Stimulated activated CD4-positive, alpha-beta T cell treated with anti-CD3 and anti-CD28 coated beads, Interleukin-1b, Interleukin-23, amount 100 ng/mL, for 24 hours (primary cell): ENCODE data around the gene REXO1.

ENCODE experiments used
- DNase-seq, 4 experiments: peaks; one replicate each; pipeline ENCODE4 v3.0.0-alpha.2; 2020; ENCODE audit warnings: low read depth in 4 of 4, low spot score in 1 of 4

Gene REXO1

GRCh38 chr19:1862424-1863327 lies 14.4 kb upstream of the REXO1 start:
- no peak for DNase-seq

GRCh38 chr19:1862068-1862423 lies 13.8 kb upstream of the REXO1 start:
- no peak for DNase-seq

- DNase-seq: no peak
Measured at GRCh38 chr19:1861599-1862031, 13.3 kb upstream of the REXO1 start.

- no peak for DNase-seq
Measured at GRCh38 chr19:1860821-1861598, 12.7 kb upstream of the REXO1 start.

- no peak for DNase-seq
Measured at GRCh38 chr19:1860042-1860775, 11.9 kb upstream of the REXO1 start.

DNA sequence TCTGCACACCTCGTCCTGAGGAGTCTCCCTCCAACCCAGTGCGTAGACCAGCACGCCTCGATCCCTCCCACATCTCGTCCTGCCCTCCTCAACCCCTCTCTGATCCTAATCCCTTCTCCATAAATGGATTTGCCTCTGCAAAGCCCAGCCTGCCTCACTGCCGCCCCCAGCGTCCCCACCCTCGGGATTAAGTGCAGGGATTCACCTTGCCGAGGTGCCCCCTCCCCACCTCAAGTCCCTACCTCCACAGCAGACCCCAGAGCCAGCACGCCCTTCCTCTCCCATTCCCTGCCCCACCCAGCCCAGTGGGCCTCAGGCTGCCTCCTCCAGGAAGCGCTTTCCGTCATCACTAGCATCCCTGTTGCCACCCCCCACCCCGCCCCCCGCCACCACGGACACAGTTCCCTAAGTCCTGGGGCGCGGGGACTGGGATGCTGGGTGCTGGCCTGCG lies 11.1 kb upstream of the REXO1 start:
- no peak for DNase-seq

- no peak for DNase-seq
Measured at GRCh38 chr19:1858412-1859081, 10.3 kb upstream of the REXO1 start.

- no peak for DNase-seq
Measured at GRCh38 chr19:1857648-1858326, 9.5 kb upstream of the REXO1 start.

DNA sequence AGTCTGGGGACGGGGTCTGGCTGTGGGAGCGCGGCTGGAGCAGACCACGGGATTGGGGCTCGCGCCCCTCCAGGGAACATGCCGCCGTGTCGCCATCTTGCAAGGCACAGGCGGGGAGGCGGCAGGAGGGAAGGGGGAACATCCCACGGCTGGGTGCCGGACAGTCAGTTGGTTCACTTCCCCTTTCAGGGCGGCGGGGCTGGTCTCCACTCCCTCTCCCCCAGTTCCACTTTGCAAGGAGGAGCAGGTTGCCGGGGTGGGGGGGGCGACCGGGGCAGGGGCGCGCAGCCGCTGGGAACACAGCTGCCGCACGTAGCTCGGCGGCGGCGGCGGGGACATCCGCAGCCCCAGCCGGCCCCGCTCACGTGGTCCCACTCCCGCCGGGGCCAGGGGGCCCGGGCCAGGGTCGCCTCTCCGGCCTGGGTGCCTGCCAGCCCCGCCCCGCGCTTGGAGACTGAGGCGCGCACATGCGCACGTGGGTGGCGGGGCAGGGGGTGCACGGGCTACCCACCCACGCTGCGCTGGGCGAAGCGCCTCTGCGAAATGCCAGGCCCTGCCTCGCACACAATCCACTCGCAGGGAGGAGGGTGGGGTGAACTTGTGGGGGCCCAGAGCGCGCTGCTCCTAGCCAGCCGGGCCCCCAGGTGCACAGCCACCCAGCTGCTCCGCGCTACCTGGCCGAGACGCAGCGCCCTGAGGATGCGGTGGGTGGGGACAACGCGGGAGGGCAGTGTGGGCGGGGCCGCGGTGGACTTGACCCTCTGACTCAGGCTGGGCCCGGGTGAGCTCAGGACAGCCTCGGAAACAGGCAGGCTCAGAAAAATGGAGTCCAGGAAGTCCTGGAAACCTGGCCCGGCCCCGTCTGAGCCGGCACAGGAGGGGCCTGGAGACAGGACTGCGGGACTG lies 8.7 kb upstream of the REXO1 start:
- peak in 1 of 4 experiments; percentile 48 for DNase-seq

- no peak for DNase-seq
Measured at GRCh38 chr19:1856345-1856697, 8.0 kb upstream of the REXO1 start.

DNA sequence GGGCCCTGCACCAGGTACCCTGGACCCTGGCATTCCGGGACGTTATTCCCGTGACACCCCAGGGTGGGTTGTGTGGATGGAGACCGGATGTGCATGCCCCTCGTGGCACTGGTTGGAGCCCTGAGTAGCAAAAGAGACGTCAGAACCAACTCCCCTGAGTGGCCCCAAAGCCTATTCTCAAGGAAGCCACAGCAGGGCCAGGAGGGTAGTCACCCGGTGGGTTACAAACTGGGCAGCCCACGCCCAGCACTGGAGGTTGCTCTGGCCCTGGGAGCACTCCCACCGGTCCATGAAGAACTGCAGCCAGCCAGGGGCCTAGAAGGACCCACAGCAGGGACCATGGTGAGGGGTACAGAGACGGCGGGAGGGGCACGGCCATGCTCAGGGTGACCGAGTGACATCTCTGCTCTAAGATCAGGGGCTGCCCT lies 7.6 kb upstream of the REXO1 start:
- no peak for DNase-seq

GRCh38 chr19:1855040-1855827 lies 7.0 kb upstream of the REXO1 start:
- DNase-seq: peak in 2 of 4 experiments; percentile 61 to 85

DNA sequence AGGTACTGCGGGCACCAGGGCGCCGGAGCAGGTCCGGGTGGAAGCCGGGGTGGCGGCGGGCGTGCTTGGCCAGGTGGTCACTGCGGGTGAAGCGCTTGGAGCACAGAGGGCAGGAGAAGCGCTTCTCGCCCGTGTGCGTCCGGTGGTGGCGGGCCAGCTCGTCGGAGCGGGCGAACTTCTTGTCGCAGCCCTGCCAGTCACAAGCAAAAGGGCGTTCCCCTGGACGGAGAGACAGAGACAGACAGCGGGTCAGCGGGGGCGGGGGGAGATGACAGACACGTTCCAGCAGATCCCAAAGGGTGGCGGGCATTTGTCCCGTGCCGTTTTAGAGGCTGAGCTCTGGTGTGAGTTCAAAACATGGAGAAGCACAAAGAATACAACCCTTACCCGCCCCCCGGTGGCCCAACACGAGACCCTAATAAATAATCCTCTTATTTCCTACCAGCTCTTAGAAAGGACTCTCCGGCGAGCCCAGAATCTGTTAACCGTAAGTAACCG lies 6.3 kb upstream of the REXO1 start:
- DNase-seq: no peak

GRCh38 chr19:1854039-1854541 lies 5.8 kb upstream of the REXO1 start:
- no peak for DNase-seq

DNA sequence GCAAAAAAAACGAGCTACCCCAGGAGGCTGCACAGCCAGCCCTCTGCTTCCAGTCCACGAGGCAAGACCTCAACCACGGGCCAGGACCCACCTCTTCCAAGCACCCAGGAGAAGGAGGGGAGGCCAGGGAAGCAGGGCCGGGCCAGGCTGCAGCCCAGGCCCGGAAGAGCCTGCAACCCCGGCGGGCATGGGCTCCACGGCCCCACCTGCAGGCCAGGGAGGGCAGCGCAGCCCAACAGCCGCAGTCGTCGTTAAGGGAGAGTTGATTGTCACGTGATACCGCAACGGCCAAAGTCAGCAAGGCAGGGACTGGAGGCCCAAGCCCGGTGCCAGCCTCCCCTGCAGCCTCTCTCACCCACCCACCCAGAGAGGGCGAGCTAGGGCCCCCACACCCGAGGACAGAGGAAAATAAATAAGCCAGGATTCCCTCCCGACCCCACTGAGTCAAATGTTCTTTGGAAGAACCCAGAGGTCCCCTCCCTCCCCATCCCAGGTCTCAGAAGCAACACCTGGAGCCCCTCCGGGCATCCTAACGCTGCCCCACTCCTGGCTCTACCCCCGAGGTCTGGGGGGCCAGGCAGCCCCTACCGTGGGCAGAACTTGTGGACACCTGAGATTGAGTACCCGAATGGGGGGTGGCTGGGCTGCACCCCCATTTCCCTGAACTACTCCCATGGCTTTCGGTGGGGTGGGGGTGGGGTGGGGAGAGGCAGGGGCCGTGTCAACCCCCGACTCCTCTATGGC lies 5.2 kb upstream of the REXO1 start:
- DNase-seq: peak; percentile 49 to 76 (median 62)

DNA sequence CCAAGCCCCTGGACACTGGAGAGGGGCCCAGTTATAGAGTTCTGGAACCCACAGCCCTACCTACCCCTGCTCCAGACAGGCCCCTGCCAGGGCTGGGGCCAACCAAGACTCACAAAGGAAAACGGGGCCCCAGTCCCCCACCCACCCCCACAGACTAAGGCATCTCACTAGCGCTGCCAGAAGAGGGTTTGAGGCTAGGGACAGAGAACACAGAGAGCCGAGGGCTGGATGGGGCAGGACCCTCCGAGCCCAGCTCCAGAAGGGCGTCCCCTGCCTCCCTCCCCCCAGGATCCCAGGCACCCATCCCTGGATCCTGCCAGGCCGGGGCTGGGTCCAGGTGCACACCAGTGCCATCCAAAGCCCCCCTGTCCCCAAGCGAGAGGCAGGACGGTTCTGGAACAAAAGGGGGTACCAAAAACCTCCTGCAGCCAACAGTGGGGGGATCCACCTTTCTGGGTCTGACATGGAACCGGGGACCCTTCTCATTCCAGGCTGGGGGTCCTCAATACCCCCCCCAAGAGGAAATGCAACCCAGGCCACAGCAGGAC lies 4.4 kb upstream of the REXO1 start:
- no peak for DNase-seq
